Mesenchymal stem cell (in vitro differentiated cells and primary cell): ENCODE results near the gene CCDC201.

Source experiments
- DNase-seq: peaks from one replicate; pipeline ENCODE4 v3.0.0-alpha.2; 2013
- H2AFZ ChIP-seq: one replicate; pipeline ENCODE4 v1.6.1; 2013; ENCODE audit warnings: low read depth, mild to moderate bottlenecking, control low read depth, inconsistent platforms, low read length, moderate library complexity
- H2AK5ac ChIP-seq: 2 replicates; pipeline ENCODE4 v1.6.1; 2013; ENCODE audit warnings: low read length, moderate library complexity, mild to moderate bottlenecking, inconsistent platforms; ENCODE audit not compliant: severe bottlenecking
- H2BK120ac ChIP-seq: one replicate; pipeline ENCODE4 v1.6.1; 2013; ENCODE audit warnings: low read depth, mild to moderate bottlenecking, inconsistent platforms, low read length, moderate library complexity
- H2BK12ac ChIP-seq, 2 experiments: one replicate each; pipeline ENCODE4 v1.6.1; 2013; ENCODE audit warnings: inconsistent platforms in 2 of 2, low read length in 2 of 2, mild to moderate bottlenecking in 2 of 2, moderate library complexity in 2 of 2, control low read depth in 1 of 2
- H2BK15ac ChIP-seq: one replicate; pipeline ENCODE4 v1.6.1; 2013; ENCODE audit warnings: mild to moderate bottlenecking, low read depth, inconsistent platforms; ENCODE audit not compliant: poor library complexity, severe bottlenecking
- H2BK5ac ChIP-seq: 2 replicates; pipeline ENCODE4 v1.6.1; 2013; ENCODE audit warnings: low read depth, mild to moderate bottlenecking, low read length, control low read depth, inconsistent platforms; ENCODE audit not compliant: poor library complexity, severe bottlenecking
- H3K14ac ChIP-seq, 2 experiments: one replicate each; pipeline ENCODE4 v1.6.1; 2013; ENCODE audit warnings: inconsistent platforms in 2 of 2, low read length in 2 of 2, control low read depth in 1 of 2, mild to moderate bottlenecking in 1 of 2, moderate library complexity in 1 of 2
- H3K18ac ChIP-seq, 2 experiments: one replicate each; pipeline ENCODE4 v1.6.1; 2013; ENCODE audit warnings: inconsistent platforms in 2 of 2, low read length in 2 of 2, control low read depth in 1 of 2, low read depth in 1 of 2, mild to moderate bottlenecking in 1 of 2
- H3K23ac ChIP-seq, 2 experiments: one replicate each; pipeline ENCODE4 v1.6.1; 2013; ENCODE audit warnings: inconsistent platforms in 2 of 2, low read length in 2 of 2, mild to moderate bottlenecking in 2 of 2, moderate library complexity in 2 of 2, control low read depth in 1 of 2
- H3K27ac ChIP-seq: 2 replicates; pipeline ENCODE4 v1.5.1; 2013; ENCODE audit warnings: mild to moderate bottlenecking, moderate library complexity, low read length, control low read depth, inconsistent platforms; ENCODE audit not compliant: poor library complexity, severe bottlenecking
- H3K27me3 ChIP-seq, 2 experiments: 2 replicates each; pipeline versions ENCODE4 v1.6.1 to v1.7.0; 2013; ENCODE audit warnings: low read length in 2 of 2, mild to moderate bottlenecking in 2 of 2, moderate library complexity in 2 of 2, control low read depth in 1 of 2, inconsistent platforms in 1 of 2; ENCODE audit not compliant: control insufficient read depth in 1 of 2, insufficient read depth in 1 of 2
- H3K36me3 ChIP-seq, 2 experiments: 2 replicates each; pipeline versions ENCODE4 v1.6.1 to v1.7.0; 2013; ENCODE audit warnings: low read length in 2 of 2, control low read depth in 1 of 2, inconsistent platforms in 1 of 2, low read depth in 1 of 2, mild to moderate bottlenecking in 1 of 2; ENCODE audit not compliant: insufficient read depth in 2 of 2, control insufficient read depth in 1 of 2
- H3K4ac ChIP-seq, 2 experiments: one replicate each; pipeline ENCODE4 v1.6.1; 2013; ENCODE audit warnings: inconsistent platforms in 2 of 2, low read length in 2 of 2, mild to moderate bottlenecking in 2 of 2, moderate library complexity in 2 of 2, control low read depth in 1 of 2, low read depth in 1 of 2
- H3K4me1 ChIP-seq: 2 replicates; pipeline ENCODE4 v1.6.1; 2013; ENCODE audit warnings: low read depth, low read length, control low read depth; ENCODE audit not compliant: control insufficient read depth, insufficient read depth
- H3K4me2 ChIP-seq: 2 replicates; pipeline ENCODE4 v1.6.1; 2013; ENCODE audit warnings: low read length, mild to moderate bottlenecking, inconsistent platforms; ENCODE audit not compliant: poor library complexity, severe bottlenecking
- H3K4me3 ChIP-seq, 2 experiments: 2 replicates each; pipeline versions ENCODE4 v1.5.1 to v1.7.0; 2013; ENCODE audit warnings: low read length in 2 of 2, mild to moderate bottlenecking in 2 of 2, control low read depth in 1 of 2, low read depth in 1 of 2; ENCODE audit not compliant: insufficient read depth in 1 of 2
- H3K79me1 ChIP-seq: replicated peaks from 2 replicates; pipeline ENCODE4 v1.6.1; 2013; ENCODE audit warnings: mild to moderate bottlenecking, control low read depth, low read length, inconsistent platforms; ENCODE audit not compliant: poor library complexity, severe bottlenecking
- H3K9ac ChIP-seq: 2 replicates; pipeline ENCODE4 v1.7.0; 2013; ENCODE audit warnings: mild to moderate bottlenecking, low read length, moderate library complexity
- H3K9me3 ChIP-seq: 2 replicates; pipeline ENCODE4 v1.7.0; 2013; ENCODE audit warnings: mild to moderate bottlenecking, low read length; ENCODE audit not compliant: control insufficient read depth
- H4K8ac ChIP-seq: one replicate; pipeline ENCODE4 v1.6.1; 2013; ENCODE audit warnings: inconsistent platforms, mild to moderate bottlenecking, low read length, moderate library complexity
- H4K91ac ChIP-seq: one replicate; pipeline ENCODE4 v1.6.1; 2013; ENCODE audit warnings: mild to moderate bottlenecking, low read length, inconsistent platforms
- WGBS: methylation state at CpG from one replicate; pipeline ENCODE4 v1.1.7; 2013; ENCODE audit warnings: mixed read lengths; 5-methylcytosine and 5-hydroxymethylcytosine counted together

The CCDC201 gene

GRCh38 chr7:45917658-45918057 lies 44.8 kb upstream of the CCDC201 start:
- 8% methylated on average over 15 of the region's 15 CpGs for WGBS
- DNase-seq, result peak; percentile 72
- H3K9me3 ChIP-seq, result no peaks in the 10 kb centered on the region
- H2AK5ac ChIP-seq, result no peak overlapping the region
- peak overlapping the region; percentile 76 for H3K9ac ChIP-seq
- H3K36me3 ChIP-seq, result peaks cover 10 to 46% of the 10 kb centered on the region in 2 experiments
- H2BK5ac ChIP-seq, result no peak overlapping the region
- peaks cover 20 to 23% of the 10 kb centered on the region in 2 experiments for H3K27me3 ChIP-seq
- no peak overlapping the region for H3K14ac ChIP-seq
- no peak overlapping the region for H3K23ac ChIP-seq
- no peak overlapping the region for H4K8ac ChIP-seq
- H2AFZ ChIP-seq, result peak overlapping the region; percentile 24
- no peak overlapping the region for H3K4ac ChIP-seq
- peak overlapping the region; percentile 65 for H3K4me2 ChIP-seq
- no peaks in the 10 kb centered on the region for H3K79me1 ChIP-seq
- no peak overlapping the region for H3K18ac ChIP-seq
- H2BK15ac ChIP-seq, result no peak overlapping the region
- H2BK12ac ChIP-seq, result no peak overlapping the region
- H2BK120ac ChIP-seq, result no peak overlapping the region
- H4K91ac ChIP-seq, result no peak overlapping the region
- peaks cover 16% of the 10 kb centered on the region for H3K4me1 ChIP-seq
- no peak overlapping the region for H3K27ac ChIP-seq
- H3K4me3 ChIP-seq, result peak overlapping the region; percentile 5 to 88

GRCh38 chr7:45917064-45917463 lies 44.2 kb upstream of the CCDC201 start:
- Histone ChIP-seq H4K91ac (no peak overlapping the region), H3K14ac (no peak overlapping the region), H4K8ac (no peak overlapping the region), H3K9me3 (no peaks in the 10 kb centered on the region), H3K27me3 (peaks cover 20 to 23% of the 10 kb centered on the region in 2 experiments), H3K79me1 (no peaks in the 10 kb centered on the region), H3K4me2 (no peak overlapping the region), H2AFZ (no peak overlapping the region), H2AK5ac (no peak overlapping the region), H3K23ac (no peak overlapping the region), H3K9ac (no peak overlapping the region), H2BK15ac (peak overlapping the region; percentile 49), H3K18ac (no peak overlapping the region), H2BK120ac (no peak overlapping the region), H3K4me3 (no peak overlapping the region), H3K27ac (no peak overlapping the region), H3K4me1 (peaks cover 16% of the 10 kb centered on the region), H2BK5ac (no peak overlapping the region), H2BK12ac (no peak overlapping the region), H3K36me3 (peaks cover 10 to 51% of the 10 kb centered on the region in 2 experiments), H3K4ac (no peak overlapping the region)
- 92% methylated on average over 13 of the region's 14 CpGs for WGBS
- no peak for DNase-seq

GRCh38 chr7:45915606-45916005 lies 42.7 kb upstream of the CCDC201 start:
- Histone ChIP-seq H3K4me1 (peaks cover 5% of the 10 kb centered on the region), H2AFZ (no peak overlapping the region), H3K14ac (no peak overlapping the region), H3K79me1 (no peaks in the 10 kb centered on the region), H3K27ac (no peak overlapping the region), H3K9ac (no peak overlapping the region), H2BK120ac (no peak overlapping the region), H3K27me3 (peaks cover 20 to 23% of the 10 kb centered on the region in 2 experiments), H3K23ac (no peak overlapping the region), H2BK15ac (no peak overlapping the region), H4K91ac (no peak overlapping the region), H2BK5ac (no peak overlapping the region), H4K8ac (no peak overlapping the region), H3K4ac (no peak overlapping the region), H3K4me3 (no peak overlapping the region), H3K4me2 (no peak overlapping the region), H3K18ac (no peak overlapping the region), H3K36me3 (peaks cover 13 to 60% of the 10 kb centered on the region in 2 experiments), H3K9me3 (no peaks in the 10 kb centered on the region), H2BK12ac (no peak overlapping the region), H2AK5ac (no peak overlapping the region)
- peak; percentile 6 for DNase-seq
- WGBS, result 76% methylated on average over 3 of the region's 3 CpGs

- Histone ChIP-seq H2AFZ (no peak overlapping the region), H3K18ac (no peak overlapping the region), H3K79me1 (no peaks in the 10 kb centered on the region), H4K8ac (no peak overlapping the region), H3K27ac (no peak overlapping the region), H3K14ac (no peak overlapping the region), H2BK12ac (no peak overlapping the region), H3K36me3 (peaks cover 13 to 60% of the 10 kb centered on the region in 2 experiments), H3K27me3 (peaks cover 17 to 19% of the 10 kb centered on the region in 2 experiments), H2BK15ac (no peak overlapping the region), H2BK5ac (no peak overlapping the region), H3K9me3 (no peaks in the 10 kb centered on the region), H3K4me1 (peaks cover 3% of the 10 kb centered on the region), H2BK120ac (no peak overlapping the region), H3K4me3 (no peak overlapping the region), H3K9ac (no peak overlapping the region), H3K4ac (no peak overlapping the region), H3K4me2 (no peak overlapping the region), H4K91ac (no peak overlapping the region), H2AK5ac (no peak overlapping the region), H3K23ac (no peak overlapping the region)
- 95% methylated on average over 12 of the region's 12 CpGs for WGBS
- no peak for DNase-seq
Measured at GRCh38 chr7:45914911-45915310, 42.0 kb upstream of the CCDC201 start.
